AG04450 (cell line): ENCODE measurements around the gene MAL. TPM values are rescaled to one million over a fixed set of nuclear protein-coding genes. Genes with fewer than 3 reads are reported as not detected.

Experiments used
- CTCF ChIA-PET: fragments of 300-600, 350-600 bp; formaldehyde crosslinking; extraction: SDS; loops from one replicate; lab custom pipeline; 2022; ENCODE audit warnings: antibody characterized with exemption, inconsistent platforms; lab: Charles Lee
- POLR2A ChIA-PET: fragments of 350-600 bp; formaldehyde crosslinking; extraction: SDS; loops from one replicate; lab custom pipeline; 2021; ENCODE audit warnings: antibody characterized with exemption, inconsistent platforms; lab: Yijun Ruan, JAX
- DNase-seq: peaks from one replicate; pipeline ENCODE4 v3.0.0-alpha.2; 2011; ENCODE audit warnings: low read depth, low spot score
- H3K27ac ChIP-seq: one replicate; pipeline ENCODE4 v1.5.1; 2012; ENCODE audit warnings: low read depth, low read length, control low read depth
- H3K27me3 ChIP-seq: one replicate; pipeline ENCODE4 v1.6.0; 2012; ENCODE audit warnings: low read length; ENCODE audit not compliant: control insufficient read depth, insufficient read depth
- H3K4me3 ChIP-seq: 2 replicates; pipeline ENCODE4 v1.5.1; 2011; ENCODE audit warnings: mild to moderate bottlenecking, low read depth, low read length, control low read depth
- H3K9me3 ChIP-seq: 2 replicates; pipeline ENCODE4 v1.5.1; 2012; ENCODE audit warnings: low read length; ENCODE audit not compliant: control insufficient read depth, insufficient read depth
- CTCF ChIP-seq: IDR thresholded peaks from 2 replicates; pipeline ENCODE4 v1.5.1; 2011; ENCODE audit warnings: low read depth, low read length, control low read depth, inconsistent platforms
- polyA plus RNA-seq: library from polyadenylated mRNA; depleted of rRNA; stranded (reverse); fragments of >200 nt; gene quantifications from 2 replicates; pipeline ENCODE4 v1.2.3, GENCODE V29; 2011

Gene MAL
- polyA plus RNA-seq, 1 experiment, result not detected

- no peak for TF ChIP-seq CTCF
- Histone ChIP-seq H3K27me3 (peaks cover 45% of the 10 kb centered on the region), H3K9me3 (no peaks in the 10 kb centered on the region; the same call in 1 of the 2 replicates), H3K27ac (peak overlapping the region; percentile 2), H3K4me3 (no peak overlapping the region)
- POLR2A ChIA-PET, result no interaction called here
- DNase-seq, result no peak
- CTCF ChIA-PET, result interaction anchor here (1.0 to 4.0 kb wide), 11 partner anchors 10 to 94 kb away, joined by 4 to 75 read pairs (median 6); no protein-coding TSS in a partner anchor
These were observed 3.7 kb upstream of the MAL start for GRCh38 chr2:95021847-95022246.

- TF ChIP-seq CTCF, result peak; percentile 98
- ChIA-PET POLR2A (no interaction called here), CTCF (interaction anchor here (0.6 to 4.0 kb wide), 21 partner anchors 7 to 183 kb away, joined by 3 to 75 read pairs (median 4); no protein-coding TSS in a partner anchor)
- Histone ChIP-seq H3K27ac (no peak overlapping the region), H3K27me3 (peaks cover 51% of the 10 kb centered on the region), H3K9me3 (no peaks in the 10 kb centered on the region; the same call in 1 of the 2 replicates), H3K4me3 (no peak overlapping the region)
- peak; percentile 21 for DNase-seq
These were observed 2.9 kb upstream of the MAL start for GRCh38 chr2:95022309-95023221.

- DNase-seq, result no peak
- Histone ChIP-seq H3K27me3 (peaks cover 51% of the 10 kb centered on the region), H3K27ac (no peak overlapping the region), H3K4me3 (no peak overlapping the region), H3K9me3 (no peaks in the 10 kb centered on the region; the same call in 1 of the 2 replicates)
- TF ChIP-seq CTCF, result no peak
- CTCF ChIA-PET, result interaction anchor here (0.8 to 4.0 kb wide), 19 partner anchors 8 to 323 kb away, joined by 3 to 75 read pairs (median 5); no protein-coding TSS in a partner anchor
- POLR2A ChIA-PET, result no interaction called here
These were observed 2.3 kb upstream of the MAL start for GRCh38 chr2:95023222-95023597.

GRCh38 chr2:95024371-95024770, 1.1 kb upstream of the MAL start:
- H3K9me3 ChIP-seq, result no peaks in the 10 kb centered on the region; the same call in 1 of the 2 replicates
- POLR2A ChIA-PET, result no interaction called here
- H3K27me3 ChIP-seq, result peaks cover 51% of the 10 kb centered on the region
- no peak overlapping the region for H3K27ac ChIP-seq
- H3K4me3 ChIP-seq, result no peak overlapping the region
- no peak for DNase-seq
- CTCF ChIA-PET, result interaction anchor here (0.6 to 4.0 kb wide), 4 partner anchors 18 to 92 kb away, joined by 3 to 75 read pairs (median 43); no protein-coding TSS in a partner anchor
- TF ChIP-seq CTCF, result no peak
